Tibial artery (tissue), 4 donors: ENCODE data around the gene CHAT.
A peak's percentile ranks its signal among the peaks of the same experiment; 100 is the strongest.

ENCODE experiments used
- DNase-seq, 2 donors: peaks; one replicate each; pipeline ENCODE4 v3.0.0-alpha.2; 2019
- H3K27ac ChIP-seq, 2 donors: fragments of 200-600 bp; sonication (generic) in 1 of 2; 1 replicate in 1 of 2; 2 replicates in 1 of 2; pipeline ENCODE4 v1.5.1; 2018 to 2019; ENCODE audit warnings: mild to moderate bottlenecking in 1 of 2
- H3K27me3 ChIP-seq, 2 donors: fragments of 200-600 bp; sonication (generic) in 1 of 2; one replicate each; pipeline versions ENCODE4 v1.5.1 to v1.6.0; 2016 to 2019
- H3K36me3 ChIP-seq, 3 donors: fragments of 200-600 bp; sonication (generic) in 2 of 3; one replicate each; pipeline ENCODE4 v1.5.1; 2016 to 2019; ENCODE audit warnings: mild to moderate bottlenecking in 2 of 3
- H3K4me1 ChIP-seq, 4 donors: fragments of 200-600 bp; sonication (generic) in 2 of 4; 1 replicate in 3 of 4; 2 replicates in 1 of 4; pipeline ENCODE4 v1.5.1; 2016 to 2019
- H3K4me3 ChIP-seq, 2 donors: fragments of 200-600 bp; sonication (generic) in 1 of 2; 1 replicate in 1 of 2; 2 replicates in 1 of 2; pipeline ENCODE4 v1.5.1; 2018 to 2019; ENCODE audit warnings: mild to moderate bottlenecking in 2 of 2
- H3K9me3 ChIP-seq, 3 donors: fragments of 200-600 bp; sonication (generic) in 1 of 3; one replicate each; pipeline ENCODE4 v1.5.1; 2016 to 2019
- CTCF ChIP-seq, 2 experiments: fragments of 200-600 bp in 1 of 2; fragments of 450-650 bp in 1 of 2; IDR thresholded peaks; one replicate each; pipeline ENCODE4 v1.5.1; 2017 to 2019; ENCODE audit warnings: antibody characterized with exemption in 2 of 2, mild to moderate bottlenecking in 1 of 2, moderate library complexity in 1 of 2
- intact Hi-C: fragments of 100-400 bp; cut with DNase I; formaldehyde crosslinking; loops from one replicate; pipeline ENCODE4 v1.15.0; 2023; ENCODE audit warnings: low total_unique reads

Gene CHAT

GRCh38 chr10:49645417-49645816 is 31.6 kb downstream of the CHAT start:
- no peak for TF ChIP-seq CTCF (IDR thresholded peaks at IDR 0.05)
- no peaks in the 10 kb centered on the region for H3K36me3 ChIP-seq
- H3K4me1 ChIP-seq = no peaks in the 10 kb centered on the region
- no peak overlapping the region for H3K4me3 ChIP-seq
- no peak overlapping the region for H3K27ac ChIP-seq
- DNase-seq = peak in 1 of 2 donors; percentile 29
- intact Hi-C loops = no loop called here
- H3K9me3 ChIP-seq = no peaks in the 10 kb centered on the region
- H3K27me3 ChIP-seq = peaks cover 0 to 45% of the 10 kb centered on the region in 2 donors

GRCh38 chr10:49645871-49646870 is 32.3 kb downstream of the CHAT start:
- peak in 1 of 2 donors; percentile 45 for DNase-seq

GRCh38 chr10:49647554-49647953 is 33.7 kb downstream of the CHAT start:
- TF ChIP-seq CTCF (IDR thresholded peaks at IDR 0.05) = no peak
- H3K4me1 ChIP-seq = no peaks in the 10 kb centered on the region
- intact Hi-C loops = no loop called here
- H3K9me3 ChIP-seq = no peaks in the 10 kb centered on the region
- DNase-seq = no peak
- H3K36me3 ChIP-seq = no peaks in the 10 kb centered on the region
- H3K27me3 ChIP-seq = peaks cover 0 to 43% of the 10 kb centered on the region in 2 donors
- no peak overlapping the region for H3K27ac ChIP-seq
- no peak overlapping the region for H3K4me3 ChIP-seq

More at GRCh38 chr10:49645871-49646870, 32.3 kb downstream of the CHAT start:
- Histone ChIP-seq H3K9me3 (no peaks in the 10 kb centered on the region), H3K27ac (no peak overlapping the region), H3K36me3 (no peaks in the 10 kb centered on the region), H3K4me1 (no peaks in the 10 kb centered on the region), H3K27me3 (peaks cover 0 to 50% of the 10 kb centered on the region in 2 donors), H3K4me3 (no peak overlapping the region)
- intact Hi-C loops = no loop called here
- TF ChIP-seq CTCF (IDR thresholded peaks at IDR 0.05) = no peak

- Histone ChIP-seq H3K9me3 (no peaks in the 10 kb centered on the region), H3K4me3 (no peak overlapping the region), H3K27me3 (peaks cover 0 to 39% of the 10 kb centered on the region in 2 donors), H3K4me1 (no peaks in the 10 kb centered on the region), H3K36me3 (no peaks in the 10 kb centered on the region), H3K27ac (no peak overlapping the region)
- no peak for TF ChIP-seq CTCF (IDR thresholded peaks at IDR 0.05)
- intact Hi-C loops = no loop called here
- DNase-seq = no peak
These were observed 34.4 kb downstream of the CHAT start for GRCh38 chr10:49647985-49648795.

GRCh38 chr10:49649294-49649693 is 35.5 kb downstream of the CHAT start:
- no peaks in the 10 kb centered on the region for H3K4me1 ChIP-seq
- peaks cover 0 to 28% of the 10 kb centered on the region in 2 donors for H3K27me3 ChIP-seq
- no peak overlapping the region for H3K4me3 ChIP-seq
- H3K27ac ChIP-seq = no peak overlapping the region
- no peak for TF ChIP-seq CTCF (IDR thresholded peaks at IDR 0.05)
- DNase-seq = no peak
- intact Hi-C loops = no loop called here
- no peaks in the 10 kb centered on the region for H3K9me3 ChIP-seq
- no peaks in the 10 kb centered on the region for H3K36me3 ChIP-seq
